GM18520 (cell line): ENCODE data around the gene PEX26.
"Not testable (repeated sequence)": the region's sequence is repeated elsewhere in the genome, so short reads cannot be mapped to it uniquely, and the experiment has no call there.

Experiments
- ATAC-seq: cut with Tn5 transposase; IDR thresholded peaks from one replicate; pipeline ENCODE4 v1.9.1; 2021; ENCODE audit not compliant: unreplicated experiment

PEX26 gene

DNA sequence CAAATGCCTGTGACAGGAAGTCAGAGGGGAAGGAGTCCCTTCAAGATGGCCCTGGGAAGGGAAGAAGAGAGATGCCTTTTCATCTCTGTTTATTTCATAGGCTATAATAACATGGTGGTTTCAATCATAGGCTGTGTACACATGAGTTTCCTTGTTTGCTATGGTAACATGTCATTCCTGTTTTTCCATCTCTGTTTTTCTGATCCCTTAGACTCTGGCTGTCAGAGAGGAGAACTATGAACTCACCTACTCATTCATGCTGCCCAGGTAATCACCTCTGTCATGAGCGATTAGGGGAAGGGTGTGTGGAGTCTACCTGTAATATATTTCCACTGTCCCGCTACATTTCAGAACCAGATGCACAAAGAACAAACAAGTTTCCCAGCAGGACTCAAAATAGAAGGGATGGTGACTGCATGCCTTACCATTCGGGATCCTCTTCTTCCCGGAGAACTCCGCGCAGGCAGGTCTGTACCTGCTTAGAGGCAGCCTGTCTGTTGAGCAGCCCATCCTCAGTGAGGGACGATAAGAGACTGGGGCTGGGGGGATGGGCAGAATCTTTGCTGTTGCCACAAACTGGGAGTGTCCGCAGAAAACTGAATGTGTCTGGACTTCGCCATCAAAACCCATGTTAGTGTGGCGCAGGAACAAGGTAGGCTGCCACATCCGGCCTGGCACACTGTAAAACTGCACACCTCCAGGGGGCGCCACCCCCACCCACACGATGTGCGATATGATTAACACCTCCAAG, 7.1 kb upstream of the PEX26 start:
- ATAC-seq = no peak

DNA sequence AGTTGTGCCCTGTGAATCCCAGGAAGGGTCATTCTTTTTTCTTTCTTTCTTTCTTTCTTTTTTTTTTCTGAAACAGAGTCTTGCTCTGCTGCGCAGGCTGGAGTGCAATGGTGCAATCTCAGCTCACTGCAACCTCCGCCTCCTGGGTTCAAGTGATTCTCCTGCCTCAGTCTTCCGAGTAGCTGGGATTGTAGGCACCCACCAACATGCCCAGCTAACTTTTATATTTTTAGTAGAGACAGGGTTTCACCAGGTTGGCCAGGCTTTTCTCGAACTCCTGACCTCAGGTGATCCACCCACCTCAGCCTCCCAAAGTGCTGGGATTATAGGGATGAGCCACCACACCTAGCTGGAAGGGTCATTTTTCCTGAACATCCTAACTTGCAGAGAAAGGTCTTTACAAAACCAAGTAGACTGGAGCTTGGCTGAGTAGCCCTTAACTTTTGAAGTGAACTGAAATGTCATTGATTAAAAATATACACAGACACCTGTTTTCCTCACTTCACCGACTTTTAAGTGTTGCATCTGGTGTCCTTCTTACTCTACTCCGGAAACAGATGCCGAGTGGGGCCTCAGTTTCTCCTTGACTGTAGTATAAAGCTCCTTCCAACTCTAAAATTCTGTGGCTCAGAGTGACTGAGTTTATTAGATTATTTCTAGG, 6.4 kb upstream of the PEX26 start:
- ATAC-seq = not testable (repeated sequence)

DNA sequence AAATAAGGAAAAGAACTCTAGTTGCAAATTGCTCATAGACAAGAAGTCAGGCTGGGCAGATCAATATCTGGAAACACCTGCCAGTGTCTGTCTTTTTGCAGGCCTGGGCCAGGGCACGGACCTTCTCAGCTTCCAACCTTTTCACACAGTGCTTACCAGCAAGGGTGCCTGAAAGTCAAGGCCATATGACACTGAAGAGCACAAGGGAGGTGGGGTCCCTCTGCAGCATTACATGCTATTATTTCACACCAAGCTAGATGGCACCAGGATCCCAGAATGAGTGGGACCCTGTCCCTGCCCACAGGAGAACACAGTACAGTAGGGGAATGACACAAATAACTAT, 5.9 kb upstream of the PEX26 start:
- ATAC-seq = no peak

DNA sequence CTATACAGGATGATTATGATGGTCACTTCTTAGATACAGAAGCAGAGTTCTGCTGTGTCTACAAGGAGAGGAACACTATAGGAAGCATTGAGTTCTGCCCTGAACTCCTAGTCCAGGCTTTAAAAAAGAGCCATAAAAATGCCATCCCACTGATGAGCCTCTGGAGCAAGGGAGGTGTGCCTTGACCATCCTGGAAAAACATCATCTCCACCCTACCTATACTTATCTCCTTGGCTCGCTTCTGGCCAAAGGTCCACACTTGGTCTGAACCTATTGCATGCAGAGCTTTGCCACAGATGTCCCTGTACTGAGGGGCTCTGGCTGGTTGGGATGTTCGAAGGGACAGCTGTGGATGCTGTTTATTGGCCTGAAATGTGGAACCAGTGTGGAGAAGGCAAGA, 4.3 kb upstream of the PEX26 start:
- ATAC-seq = no peak

DNA sequence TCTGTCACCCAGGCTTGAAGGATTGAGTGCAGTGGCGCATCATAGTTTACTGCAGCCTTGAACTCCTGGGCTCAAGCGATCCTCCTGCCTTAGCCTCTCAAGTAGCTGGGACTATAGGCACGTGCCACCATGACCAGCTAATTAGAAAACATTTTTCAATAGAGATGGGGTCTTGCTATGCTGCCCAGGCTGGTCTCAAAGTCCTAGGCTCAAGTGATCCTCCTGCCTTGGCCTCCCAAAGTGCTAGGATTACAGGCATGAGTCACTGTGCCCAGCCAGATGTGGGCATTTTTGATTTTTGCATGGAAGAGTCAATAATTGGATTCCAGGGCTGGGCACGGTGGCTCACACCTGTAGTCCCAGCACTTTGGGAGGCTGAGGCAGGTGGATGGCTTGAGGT, 3.9 kb upstream of the PEX26 start:
- ATAC-seq = not testable (repeated sequence)

DNA sequence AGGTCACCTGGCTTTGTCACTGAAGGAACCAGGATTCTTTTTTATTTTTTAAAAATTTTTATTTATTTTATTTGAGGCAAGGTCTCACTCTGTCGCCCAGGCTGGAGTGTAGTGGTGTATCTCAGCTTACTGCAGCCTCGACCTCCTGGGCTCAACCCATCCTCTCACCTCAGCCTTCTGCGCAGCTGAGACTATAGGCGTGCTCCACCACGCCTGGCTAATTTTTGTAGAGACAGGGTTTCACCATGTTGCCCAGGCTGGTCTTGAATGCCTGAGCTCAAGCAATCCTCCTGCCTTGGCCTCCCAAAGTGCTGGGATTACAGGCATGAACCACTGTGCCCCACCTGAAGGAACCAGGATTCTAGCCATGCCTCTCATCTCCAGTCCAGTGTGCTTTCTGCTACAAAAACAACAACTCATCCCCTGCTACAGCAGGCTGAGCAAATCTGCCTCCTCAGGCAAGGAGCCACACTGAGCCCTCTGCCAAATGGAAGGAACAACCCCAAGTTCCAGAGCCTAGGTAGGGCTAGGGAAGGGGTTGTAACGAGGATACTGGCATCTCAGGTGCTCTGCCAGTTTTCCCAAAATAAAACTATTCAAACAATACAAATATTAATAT, 2.6 kb upstream of the PEX26 start:
- ATAC-seq = no peak

DNA sequence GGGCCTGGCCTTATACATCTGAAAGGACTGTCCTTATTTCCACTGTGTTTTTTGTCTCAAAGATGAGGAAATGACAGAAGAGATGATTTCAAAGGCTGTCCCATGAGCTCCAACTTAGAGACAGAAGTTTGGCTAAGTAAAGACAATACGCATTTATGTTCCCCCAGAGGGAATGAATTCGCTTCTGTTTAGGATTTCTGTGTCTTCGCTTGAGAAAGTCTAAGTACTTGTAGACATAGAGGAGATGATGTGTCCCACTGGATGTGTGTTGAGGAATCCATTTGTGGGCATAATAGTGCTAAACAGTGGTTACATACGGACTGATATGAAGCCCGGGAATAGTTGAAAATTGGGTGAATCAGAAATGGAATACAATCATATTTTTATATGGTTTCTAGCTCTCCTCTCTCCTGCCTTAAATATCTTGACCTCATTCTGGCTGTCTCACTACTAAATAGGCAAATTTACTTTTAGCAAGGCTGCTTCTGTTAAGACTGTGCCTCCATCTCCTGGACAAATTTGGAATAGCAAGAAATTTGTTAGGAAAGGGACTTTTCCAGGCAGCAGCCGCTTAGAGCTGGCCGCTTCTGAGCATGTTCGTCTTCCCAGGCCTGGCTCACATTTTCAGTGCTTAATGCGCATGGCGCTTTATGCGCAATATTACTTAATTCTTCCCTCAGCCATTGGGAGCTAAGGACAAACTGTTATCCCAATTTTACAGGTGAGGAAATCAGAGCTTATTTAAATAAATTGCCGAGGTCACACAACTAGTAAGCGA, 1.9 kb upstream of the PEX26 start:
- no peak for ATAC-seq

DNA sequence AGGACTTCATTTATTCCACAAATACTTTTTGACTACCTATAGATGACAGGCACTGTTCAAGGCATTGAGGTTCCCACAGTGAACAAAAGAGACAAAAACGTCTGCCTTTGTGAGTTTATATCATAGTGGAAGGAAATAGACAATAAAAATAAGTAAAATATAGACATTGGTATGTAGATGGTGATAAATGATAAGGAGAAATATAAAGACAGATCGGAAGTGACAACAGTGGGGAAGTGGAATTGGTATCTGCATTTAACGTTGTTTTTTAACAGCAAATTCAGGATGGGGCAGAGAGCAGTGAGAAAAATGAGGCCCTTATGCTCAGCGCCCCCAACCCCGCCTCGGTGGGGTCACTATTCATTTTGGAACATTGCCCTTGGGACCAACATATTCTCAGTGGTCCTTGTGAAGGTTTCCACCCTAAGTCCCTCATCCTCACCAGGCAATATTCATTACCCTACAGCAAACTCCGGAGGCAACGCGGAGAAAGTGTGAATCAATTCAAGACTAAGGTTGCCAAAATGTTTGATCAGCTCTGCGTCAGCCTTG, 627 bp upstream of the PEX26 start:
- ATAC-seq = no peak

DNA sequence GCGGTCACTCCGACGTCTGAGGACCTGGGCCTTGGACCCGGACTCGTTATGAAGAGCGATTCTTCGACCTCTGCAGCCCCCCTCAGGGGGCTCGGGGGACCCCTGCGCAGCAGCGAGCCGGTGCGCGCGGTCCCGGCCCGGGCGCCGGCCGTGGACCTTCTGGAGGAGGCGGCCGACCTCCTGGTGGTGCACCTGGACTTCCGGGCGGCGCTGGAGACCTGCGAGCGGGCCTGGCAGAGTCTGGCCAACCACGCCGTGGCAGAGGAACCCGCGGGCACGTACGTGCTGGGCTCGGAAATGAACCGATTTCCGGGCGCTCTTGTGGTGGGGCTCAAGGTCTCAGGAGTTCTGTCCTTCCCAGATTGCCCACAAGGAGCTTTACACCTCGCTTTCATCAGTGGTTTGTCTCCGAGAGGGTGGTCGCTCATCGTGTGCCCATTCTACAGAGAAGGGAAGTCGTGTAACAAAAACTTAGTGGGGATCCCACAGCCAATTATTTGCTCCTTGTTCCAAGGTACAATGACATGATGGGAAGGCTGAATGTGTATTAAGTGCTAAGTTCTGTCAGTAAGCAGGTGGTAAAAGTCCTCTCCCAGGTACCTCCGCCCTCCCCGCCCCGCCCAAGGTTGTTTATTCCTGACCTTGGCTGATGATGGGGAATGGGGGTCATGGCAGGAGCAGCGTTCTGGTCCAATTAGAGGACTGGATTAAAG, 695 bp downstream of the PEX26 start:
- no peak for ATAC-seq

DNA sequence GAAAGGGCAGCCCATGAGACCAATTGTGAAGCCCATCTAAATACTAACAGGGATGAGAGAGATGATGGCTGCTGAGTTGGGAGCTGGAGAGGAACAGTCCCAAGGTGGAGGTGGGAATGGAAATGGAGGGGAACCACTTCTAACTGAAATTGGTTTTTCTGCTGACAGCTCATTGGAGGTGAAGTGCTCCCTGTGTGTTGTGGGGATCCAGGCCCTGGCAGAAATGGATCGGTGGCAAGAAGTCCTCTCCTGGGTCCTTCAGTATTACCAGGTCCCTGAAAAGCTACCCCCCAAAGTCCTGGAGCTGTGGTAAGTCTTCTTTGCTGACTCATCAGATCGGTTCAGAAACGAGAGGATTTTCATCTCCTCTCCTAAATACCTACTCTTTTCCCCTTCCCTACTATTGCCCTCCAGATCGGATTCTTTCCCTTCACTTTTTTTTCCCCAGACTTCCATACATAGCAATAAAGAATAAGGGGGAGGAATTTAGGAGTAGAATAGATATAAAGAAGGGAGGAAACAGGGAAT, 2.0 kb downstream of the PEX26 start:
- ATAC-seq = no peak

DNA sequence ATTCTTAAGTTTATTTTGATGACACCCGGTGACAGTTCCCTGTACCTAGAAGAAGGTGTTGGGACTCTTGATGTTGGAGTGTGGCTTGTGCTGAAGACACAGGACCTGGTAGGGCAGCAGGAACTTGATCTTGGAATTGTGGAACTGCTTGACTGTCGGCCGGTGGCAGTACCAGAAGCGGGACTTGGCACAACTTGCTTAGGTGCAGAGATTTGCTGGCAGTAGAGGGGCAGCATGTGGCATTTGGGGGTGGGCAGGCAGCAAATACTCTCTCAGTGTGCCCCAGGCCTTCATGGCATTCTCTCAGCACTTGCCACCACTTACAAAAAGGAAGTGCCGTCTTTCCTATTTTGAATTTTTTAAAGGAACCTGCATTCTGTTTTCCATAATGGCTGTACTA, 3.6 kb downstream of the PEX26 start:
- ATAC-seq = no peak

DNA sequence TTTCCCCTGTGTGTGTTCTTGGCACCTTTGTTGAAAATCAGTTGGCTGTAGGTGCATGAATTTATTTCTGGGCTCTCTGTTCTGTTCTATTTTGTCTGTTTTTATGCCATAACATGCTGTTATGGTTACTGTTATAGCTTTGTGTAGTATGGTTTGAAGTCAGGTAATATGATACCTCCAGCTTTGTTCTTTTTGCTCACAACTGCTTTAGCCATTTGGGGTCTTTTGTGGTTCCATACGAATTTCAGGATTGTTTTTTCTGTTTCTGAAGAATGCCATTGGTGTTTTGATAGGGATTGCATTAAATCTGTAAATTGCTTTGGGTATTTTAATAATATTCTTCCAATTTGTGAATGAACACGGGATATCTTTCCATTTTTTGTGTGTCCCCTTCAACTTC, 4.7 kb downstream of the PEX26 start:
- no peak for ATAC-seq

DNA sequence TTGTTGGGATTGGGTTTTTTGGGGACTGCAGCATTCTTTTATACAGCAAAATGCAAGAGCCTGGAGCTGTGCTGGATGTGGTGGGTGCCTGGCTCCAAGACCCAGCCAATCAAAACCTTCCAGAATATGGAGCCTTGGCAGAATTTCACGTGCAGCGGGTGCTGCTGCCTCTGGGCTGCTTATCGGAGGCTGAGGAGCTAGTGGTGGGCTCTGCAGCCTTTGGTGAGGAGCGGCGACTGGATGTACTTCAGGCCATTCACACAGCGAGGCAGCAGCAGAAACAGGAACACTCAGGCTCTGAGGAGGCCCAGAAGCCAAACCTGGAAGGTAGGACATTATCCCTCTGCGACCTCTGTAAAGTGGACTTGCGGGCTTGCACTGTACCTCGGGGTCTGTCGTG, 5.6 kb downstream of the PEX26 start:
- no peak for ATAC-seq

DNA sequence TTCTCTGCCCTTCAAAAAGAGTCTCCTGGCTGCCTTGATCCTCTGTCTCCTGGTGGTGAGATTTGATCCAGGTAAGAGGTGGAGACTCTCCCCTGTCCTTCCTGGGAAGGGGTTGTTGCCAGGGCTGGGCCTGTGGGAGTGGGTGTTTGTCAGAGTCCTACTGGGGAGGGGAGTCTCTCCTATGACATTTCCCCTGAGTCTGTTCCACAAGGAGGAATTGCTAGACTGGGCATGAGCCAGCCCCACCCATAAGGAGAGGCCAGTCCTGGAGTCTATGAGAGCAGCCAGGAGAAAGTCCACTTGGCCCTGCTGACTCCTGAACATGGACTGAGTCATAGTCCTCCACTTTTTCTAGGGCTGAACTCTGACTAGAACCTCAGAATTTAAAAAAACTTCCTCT, 7.4 kb downstream of the PEX26 start:
- ATAC-seq = no peak

DNA sequence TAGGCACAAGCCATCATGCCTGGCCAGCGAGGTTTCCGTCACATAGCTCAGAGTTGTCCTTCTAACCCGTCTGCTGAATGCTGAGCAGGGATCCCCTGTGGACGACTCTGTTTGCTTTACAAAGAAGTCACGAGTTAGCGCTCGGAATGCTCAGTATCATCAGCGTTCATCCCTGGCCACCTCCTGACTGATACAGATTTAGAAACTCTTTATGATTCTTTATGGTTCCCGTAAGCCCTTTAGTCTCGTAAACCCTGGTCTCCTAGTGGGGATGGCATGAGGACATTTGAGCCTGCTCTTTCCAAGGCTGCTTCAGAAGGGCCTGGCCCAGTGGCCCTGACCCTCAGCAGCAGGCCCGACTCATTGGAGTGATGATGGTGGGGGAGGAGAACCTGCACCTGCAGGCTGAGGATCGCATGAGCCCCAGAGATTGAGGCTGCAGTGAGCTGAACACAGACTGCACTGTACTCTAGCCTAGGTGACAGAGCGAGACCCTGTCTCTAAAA, 9.6 kb downstream of the PEX26 start:
- no peak for ATAC-seq

DNA sequence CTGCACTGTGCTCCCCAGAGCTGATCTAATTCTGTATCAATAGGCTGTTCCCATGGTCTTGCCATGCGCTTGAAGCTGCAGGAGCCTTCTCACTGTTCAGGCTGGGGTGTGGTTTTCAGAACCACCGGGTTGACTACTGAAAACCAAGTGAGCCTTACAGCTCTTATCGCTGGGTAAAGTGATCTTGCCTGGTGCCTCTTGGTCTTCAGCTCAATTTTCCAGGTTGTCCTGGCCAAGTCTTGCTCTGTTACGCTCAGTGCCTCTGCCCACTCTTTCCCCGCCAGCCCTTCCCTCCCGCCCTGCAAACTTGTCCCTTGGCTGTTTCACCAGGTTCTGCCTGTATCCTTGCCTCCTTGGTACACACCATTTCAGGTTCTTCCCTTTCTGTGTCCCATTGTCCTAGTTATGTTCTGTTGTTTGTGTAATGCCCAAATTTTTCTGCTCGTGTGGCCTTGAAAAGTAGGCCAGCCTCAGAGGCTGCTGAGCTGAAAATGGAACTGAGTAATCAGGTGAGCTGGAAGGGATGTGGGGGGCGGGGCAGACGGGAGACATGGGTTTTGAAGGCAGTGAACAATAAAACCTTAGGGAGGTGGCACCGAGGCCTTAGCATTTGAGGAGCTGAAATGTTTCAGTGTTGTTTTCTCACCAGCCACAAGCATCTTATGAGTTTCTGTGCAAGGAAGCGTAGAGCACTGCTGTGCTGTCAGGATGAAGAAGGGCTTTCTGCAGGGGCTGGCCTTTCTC, 11.2 kb downstream of the PEX26 start:
- ATAC-seq = no peak

DNA sequence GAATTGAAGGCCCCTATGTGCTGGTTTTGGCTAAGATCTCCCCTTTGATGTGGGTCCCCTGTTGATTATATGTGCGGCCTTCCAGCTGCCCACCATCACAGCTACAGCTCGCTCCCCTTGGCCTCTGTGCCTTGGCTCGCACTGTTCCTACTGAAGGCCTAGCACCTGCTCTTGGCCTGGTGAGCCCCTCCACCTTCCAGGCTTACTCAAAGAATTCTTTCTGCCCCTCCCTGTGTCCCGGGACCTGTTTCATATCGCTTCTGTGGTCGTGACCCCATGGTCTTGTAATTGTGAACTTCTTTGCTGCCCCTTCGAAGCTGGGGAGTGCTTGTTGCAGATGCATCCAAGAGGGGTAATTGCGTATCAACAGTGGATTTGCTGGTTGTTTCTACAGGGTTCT, 12.5 kb downstream of the PEX26 start:
- no peak for ATAC-seq

DNA sequence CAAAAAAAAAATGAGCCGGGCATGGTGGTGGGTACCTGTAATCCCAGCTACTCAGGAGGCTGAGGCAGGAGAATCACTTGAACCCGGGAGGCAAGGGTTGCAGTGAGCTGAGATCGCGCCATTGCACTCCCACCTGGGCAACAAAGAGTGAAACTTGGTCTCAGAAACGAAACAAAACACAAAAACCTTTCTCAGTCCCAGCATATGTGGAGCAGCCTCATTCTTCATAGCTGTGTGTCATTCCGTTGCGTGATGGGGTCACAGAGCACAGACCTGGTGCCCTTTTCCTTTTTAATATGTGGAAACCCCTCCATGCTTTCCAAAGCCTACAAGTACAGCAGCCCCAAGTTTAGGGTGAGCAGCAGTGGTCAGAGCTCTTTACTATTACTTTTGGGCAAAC, 13.7 kb downstream of the PEX26 start:
- ATAC-seq = no peak

DNA sequence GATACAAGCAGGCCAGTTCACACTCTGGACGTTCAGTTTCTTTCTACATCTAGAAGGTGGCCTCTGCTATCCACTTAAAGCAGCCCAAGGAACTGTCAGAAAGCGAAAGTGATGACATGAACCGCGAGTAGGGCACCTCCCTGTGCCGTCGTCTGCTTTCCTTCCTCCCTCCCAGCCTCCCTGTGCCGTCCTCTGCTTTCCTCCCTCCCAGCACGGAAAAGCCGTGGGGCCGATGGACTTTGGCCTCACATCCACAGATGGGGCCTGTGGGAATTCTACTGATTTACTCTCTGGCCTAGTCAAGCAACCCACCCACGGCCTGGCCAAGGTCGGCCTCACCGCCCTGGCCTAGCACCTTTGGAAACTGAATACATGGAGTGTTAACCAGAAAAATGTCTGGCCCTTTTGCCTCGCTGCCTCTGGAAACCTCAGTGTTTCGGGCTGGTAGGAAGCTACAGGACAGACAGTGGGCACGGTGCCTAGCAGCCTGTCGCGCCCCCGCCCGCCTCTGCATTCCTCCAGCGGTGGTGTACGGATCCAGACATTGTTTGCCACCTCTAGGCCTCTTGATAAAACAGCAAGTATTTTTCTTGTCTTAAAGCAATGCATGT, 14.2 kb downstream of the PEX26 start:
- ATAC-seq = no peak
